VCaP (cell line): ENCODE data around the gene TMEM108.

Source experiments
- H3K27ac ChIP-seq: fragments of 450-650 bp; 2 replicates; pipeline ENCODE4 v1.5.1; 2017
- TF ChIP-seq, protein P1 (sequence below): fragments of 450-650 bp; conservative IDR thresholded peaks from 2 replicates; pipeline ENCODE4 v1.5.1; 2017; ENCODE audit warnings: mild to moderate bottlenecking, moderate library complexity

The TMEM108 gene

DNA sequence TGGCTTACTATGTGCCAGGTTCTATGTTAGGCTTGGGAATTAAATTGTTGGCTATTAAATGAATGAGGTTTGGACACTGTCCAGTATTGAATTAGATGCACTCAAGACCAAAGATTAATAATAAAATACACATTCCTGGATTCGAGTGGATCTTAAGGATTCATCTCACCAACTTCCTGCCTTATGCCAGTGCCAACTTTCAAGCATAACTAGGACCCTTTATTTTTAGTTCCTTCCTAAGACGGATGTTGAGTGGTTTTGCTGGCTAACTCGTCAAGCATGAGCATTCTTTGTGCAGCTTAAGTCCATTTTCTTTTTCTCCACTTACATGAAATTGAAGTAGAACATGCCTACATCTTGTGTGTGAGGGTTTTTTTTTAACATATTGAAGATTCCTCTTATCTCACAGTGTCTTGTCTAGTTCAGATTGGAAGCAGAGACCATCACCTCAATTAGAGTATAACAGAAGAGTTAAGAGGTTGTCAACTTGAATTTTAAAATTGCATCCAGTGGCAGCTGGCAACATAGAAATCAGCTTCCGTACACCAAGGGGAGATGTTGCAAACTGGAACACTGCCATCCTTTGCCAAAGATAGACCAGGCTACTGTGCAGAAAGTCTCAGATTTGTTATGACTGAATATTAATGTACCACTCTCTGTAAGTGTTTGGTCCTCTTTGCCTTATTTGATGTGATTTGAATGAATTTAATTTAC is 255.4 kb downstream of the TMEM108 start:
- no peak overlapping the region for H3K27ac ChIP-seq
- TF ChIP-seq, protein P1, sequence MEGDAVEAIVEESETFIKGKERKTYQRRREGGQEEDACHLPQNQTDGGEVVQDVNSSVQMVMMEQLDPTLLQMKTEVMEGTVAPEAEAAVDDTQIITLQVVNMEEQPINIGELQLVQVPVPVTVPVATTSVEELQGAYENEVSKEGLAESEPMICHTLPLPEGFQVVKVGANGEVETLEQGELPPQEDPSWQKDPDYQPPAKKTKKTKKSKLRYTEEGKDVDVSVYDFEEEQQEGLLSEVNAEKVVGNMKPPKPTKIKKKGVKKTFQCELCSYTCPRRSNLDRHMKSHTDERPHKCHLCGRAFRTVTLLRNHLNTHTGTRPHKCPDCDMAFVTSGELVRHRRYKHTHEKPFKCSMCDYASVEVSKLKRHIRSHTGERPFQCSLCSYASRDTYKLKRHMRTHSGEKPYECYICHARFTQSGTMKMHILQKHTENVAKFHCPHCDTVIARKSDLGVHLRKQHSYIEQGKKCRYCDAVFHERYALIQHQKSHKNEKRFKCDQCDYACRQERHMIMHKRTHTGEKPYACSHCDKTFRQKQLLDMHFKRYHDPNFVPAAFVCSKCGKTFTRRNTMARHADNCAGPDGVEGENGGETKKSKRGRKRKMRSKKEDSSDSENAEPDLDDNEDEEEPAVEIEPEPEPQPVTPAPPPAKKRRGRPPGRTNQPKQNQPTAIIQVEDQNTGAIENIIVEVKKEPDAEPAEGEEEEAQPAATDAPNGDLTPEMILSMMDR, result no peak

DNA sequence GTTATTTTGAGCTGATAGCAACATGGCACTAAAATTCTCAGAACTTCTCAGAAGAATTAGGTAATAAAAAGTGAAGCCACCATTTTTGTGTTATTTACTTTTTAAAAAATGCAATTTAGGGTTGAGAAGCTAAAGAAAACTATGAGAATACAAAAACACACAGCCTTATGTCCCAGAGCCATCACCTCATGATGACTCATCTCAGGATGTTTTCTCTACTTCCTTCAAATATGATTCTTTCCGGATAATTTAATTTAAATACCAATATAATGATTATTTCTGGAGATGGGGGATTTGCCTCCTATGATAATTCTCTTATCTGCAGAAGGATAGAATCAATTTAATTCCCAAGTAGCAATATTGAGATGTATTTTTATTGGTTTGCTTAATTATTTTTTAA is 256.1 kb downstream of the TMEM108 start:
- H3K27ac ChIP-seq, result no peak overlapping the region
- TF ChIP-seq, protein P1, result no peak

DNA sequence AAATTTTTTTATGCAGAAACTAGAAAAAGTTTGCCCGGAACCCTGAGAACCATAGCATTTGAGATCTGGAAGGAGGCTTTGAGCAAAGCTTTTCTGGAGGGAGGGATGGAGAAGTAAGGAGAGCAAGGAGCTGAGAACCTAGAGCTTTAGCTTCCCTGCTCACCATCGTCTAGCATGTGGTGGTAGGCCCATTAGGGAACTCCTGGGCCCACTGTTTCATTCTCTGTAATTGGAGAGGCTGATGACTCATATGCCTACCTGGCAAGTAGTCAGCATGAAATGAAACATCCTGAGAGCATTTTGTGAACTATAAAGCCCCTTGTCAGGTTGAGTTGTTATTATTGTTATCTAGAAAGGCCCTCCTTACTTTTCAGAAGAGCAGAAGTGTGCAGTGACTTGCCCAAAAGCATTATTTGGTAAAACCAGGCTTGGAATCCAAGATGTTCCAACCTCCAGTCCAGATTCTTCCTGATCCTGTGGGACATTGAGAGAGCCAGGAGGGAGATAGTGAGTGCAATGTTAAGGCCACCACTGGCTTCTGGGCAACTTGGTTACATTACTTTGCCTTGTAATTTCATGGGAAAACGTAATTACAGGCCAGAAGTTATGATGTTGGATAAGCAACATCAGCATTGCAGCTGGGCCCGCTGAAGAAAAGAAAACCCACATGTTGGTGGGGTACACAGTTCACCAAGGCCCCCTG is 257.2 kb downstream of the TMEM108 start:
- TF ChIP-seq, protein P1, result no peak

DNA sequence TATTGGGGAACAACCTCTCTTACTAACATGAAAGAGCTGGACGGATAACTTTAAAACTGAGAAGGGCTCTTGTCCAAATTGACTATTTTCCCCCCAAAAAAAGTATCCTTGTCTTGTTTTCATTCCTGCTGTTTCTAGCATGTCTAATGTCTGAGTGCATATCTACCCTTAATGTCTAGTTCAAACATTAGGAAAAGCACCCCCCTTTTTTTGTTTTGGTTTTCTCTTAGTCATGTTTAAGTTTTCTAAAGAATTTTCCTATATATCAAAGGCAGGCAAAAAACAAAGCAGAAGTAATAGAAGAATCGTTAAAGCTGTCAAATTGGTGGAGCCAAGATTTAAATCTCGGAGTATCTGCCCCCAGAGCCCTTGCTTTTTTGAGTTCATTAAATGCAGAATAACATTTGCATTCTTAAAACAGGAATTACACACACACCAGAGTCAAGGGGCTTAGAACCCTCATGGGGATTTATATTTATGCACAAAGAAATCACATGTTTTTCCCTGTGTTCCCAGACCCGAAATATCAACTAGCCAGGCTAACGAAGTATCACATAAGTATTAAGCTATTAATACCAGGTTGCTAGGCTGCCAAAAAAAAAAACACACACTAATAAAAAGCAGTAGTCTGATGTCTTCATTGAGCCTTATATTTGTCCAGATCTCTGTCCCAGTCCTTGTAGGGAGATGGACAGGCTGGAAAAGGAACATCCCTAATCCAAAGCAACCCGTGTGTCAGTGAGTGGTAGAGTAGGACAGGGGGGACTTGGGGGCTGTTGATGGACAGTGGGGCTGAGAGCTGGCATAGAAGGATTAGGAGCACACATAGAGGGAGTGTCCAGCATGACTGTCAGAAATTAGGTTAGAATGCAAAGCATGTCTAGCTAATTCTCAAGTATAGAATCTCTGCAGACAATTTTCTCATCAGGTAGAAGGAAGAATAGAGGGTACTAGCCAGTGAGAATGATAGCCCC is 258.0 kb downstream of the TMEM108 start:
- TF ChIP-seq, protein P1, result no peak
- no peak overlapping the region for H3K27ac ChIP-seq

More for the DNA sequence above, 257.2 kb downstream of the TMEM108 start:
- no peak overlapping the region for H3K27ac ChIP-seq

DNA sequence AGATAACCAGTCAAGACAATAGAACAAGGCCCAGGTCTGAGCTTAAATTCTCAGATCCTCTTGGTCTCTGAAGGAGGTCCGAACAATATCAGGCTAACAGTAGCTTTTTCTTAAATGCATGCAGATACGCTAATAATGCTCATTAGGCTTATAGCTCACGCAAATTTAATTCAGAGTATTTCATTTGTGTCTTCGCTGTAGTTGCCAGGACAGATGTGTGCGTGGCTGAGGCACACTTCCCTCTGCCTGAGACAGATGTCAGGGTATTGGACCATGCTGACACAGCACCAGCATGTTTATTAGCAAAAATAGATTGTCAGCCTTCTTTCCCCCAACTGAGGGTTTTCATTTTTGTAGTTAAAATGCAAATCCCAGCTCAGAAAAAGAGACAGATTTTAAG is 258.8 kb downstream of the TMEM108 start:
- no peak overlapping the region for H3K27ac ChIP-seq
- TF ChIP-seq, protein P1, result no peak

DNA sequence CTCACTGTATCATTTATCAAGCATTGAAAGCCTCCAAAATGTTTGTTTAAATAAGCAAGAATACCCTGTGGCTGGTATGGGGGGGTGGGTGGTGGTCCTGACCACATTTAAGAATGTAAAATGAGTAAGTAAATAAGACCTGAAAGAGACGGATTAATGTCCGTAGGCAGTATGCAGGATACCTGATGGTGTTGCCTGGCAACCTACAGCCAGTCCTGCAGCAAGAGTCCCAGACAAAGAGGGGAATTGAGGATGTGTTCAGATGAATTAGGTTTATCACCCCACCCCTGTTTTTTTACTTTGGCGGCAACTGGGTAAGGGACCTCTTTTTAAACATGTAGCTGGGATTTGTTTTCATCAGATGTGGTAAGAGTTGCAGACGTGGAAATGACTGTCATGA is 261.9 kb downstream of the TMEM108 start:
- TF ChIP-seq, protein P1, result no peak
- no peak overlapping the region for H3K27ac ChIP-seq

DNA sequence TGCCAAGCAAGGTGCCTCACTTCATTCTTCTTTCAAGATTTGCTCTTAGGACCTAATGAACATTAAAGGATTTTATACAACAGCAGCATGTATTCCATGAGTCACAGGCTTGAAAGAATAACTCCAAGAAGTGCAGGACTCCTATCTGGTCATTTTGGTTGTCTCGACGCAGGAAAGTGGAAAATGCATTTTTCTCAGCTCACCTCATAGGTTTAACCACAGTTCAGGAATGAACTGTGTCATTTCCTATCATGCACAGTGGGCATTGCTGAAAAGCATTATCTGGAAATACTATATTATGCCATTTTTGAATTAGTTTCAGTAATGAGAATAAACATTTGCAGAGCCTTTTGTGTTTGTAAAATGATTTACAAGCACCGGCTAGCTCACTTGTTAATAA is 263.0 kb downstream of the TMEM108 start:
- no peak overlapping the region for H3K27ac ChIP-seq
- TF ChIP-seq, protein P1, result no peak
